ENCODE measurements around the gene HRK. TPM values are rescaled to one million over a fixed set of nuclear protein-coding genes. Genes with fewer than 3 reads are reported as not detected.

The HRK gene
- total and polyA plus RNA-seq, 2 of the 8 experiments (the other 6 are each of a cell fraction or from before 2014, with no cell fraction given), result 1.6 to 2.7 TPM

DNA sequence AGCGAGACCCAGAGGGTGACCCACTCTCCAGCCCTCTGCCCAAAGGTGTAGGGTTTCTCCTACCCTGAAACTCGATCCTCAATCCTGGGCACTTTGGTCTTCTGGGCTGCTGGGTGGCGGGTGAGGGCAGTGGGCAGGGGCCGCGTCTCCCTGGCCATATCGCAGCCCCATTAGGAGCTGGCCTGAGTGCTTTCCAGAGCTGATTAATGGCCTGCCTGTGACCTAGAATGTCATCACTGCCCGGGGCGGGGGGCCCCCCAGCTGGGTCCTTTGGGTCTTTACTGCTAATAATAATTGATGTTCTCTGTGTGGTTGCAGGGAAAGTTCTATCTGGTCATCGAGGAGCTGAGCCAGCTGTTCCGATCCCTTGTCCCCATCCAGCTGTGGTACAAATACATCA, 47.8 kb downstream of the HRK start:
- TF ChIP-seq CBX8 (IDR thresholded peaks at IDR 0.05; ENCODE audit: borderline replicate concordance, low read depth, low read length) (no peak), MAFK (IDR thresholded peaks at IDR 0.05; ENCODE audit: low read depth, low read length) (no peak), NRF1 (IDR thresholded peaks at IDR 0.05; ENCODE audit: low read depth, low read length) (no peak), SP2 (IDR thresholded peaks at IDR 0.05; ENCODE audit: low read length) (no peak), CREB1 (IDR thresholded peaks at IDR 0.05) (no peak), RXRA (IDR thresholded peaks at IDR 0.05; ENCODE audit: insufficient read depth, low read depth, low read length) (no peak)
- TF ChIP-seq, protein P1, sequence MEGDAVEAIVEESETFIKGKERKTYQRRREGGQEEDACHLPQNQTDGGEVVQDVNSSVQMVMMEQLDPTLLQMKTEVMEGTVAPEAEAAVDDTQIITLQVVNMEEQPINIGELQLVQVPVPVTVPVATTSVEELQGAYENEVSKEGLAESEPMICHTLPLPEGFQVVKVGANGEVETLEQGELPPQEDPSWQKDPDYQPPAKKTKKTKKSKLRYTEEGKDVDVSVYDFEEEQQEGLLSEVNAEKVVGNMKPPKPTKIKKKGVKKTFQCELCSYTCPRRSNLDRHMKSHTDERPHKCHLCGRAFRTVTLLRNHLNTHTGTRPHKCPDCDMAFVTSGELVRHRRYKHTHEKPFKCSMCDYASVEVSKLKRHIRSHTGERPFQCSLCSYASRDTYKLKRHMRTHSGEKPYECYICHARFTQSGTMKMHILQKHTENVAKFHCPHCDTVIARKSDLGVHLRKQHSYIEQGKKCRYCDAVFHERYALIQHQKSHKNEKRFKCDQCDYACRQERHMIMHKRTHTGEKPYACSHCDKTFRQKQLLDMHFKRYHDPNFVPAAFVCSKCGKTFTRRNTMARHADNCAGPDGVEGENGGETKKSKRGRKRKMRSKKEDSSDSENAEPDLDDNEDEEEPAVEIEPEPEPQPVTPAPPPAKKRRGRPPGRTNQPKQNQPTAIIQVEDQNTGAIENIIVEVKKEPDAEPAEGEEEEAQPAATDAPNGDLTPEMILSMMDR (IDR thresholded peaks at IDR 0.05; ENCODE audit: control extremely low read depth in 1 of 3, insufficient read depth in 1 of 3, low read depth in 1 of 3, low read length in 3 of 3), result no peak
- no peak overlapping the region for H3K4ac ChIP-seq (replicated peaks; ENCODE audit: insufficient read length, low read depth, low read length)
- no peak overlapping the region for H2BK15ac ChIP-seq (ENCODE audit: low read length)
- no peak overlapping the region for H3K4me2 ChIP-seq (ENCODE audit: insufficient read depth in 1 of 2, low read depth in 2 of 2, low read length in 2 of 2)
- no peaks in the 10 kb centered on the region for H3K79me2 ChIP-seq (ENCODE audit: control insufficient read depth in 1 of 2, insufficient read depth in 2 of 2, low read length in 2 of 2)
- no peak overlapping the region for H3K23ac ChIP-seq (ENCODE audit: insufficient read length)
- H4K91ac ChIP-seq (replicated peaks; ENCODE audit: insufficient read length, low read length), result no peak overlapping the region
- H2BK20ac ChIP-seq (ENCODE audit: low read length), result no peak overlapping the region
- no peaks in the 10 kb centered on the region for H3K23me2 ChIP-seq (ENCODE audit: low read depth, low read length)
- no peak overlapping the region for H3K56ac ChIP-seq (replicated peaks; ENCODE audit: insufficient read length, low read depth, low read length)
- H2AK5ac ChIP-seq (ENCODE audit: low read depth, low read length), result no peak overlapping the region
- H2AFZ ChIP-seq (ENCODE audit: low read length), result no peak overlapping the region
- no peak overlapping the region for H4K8ac ChIP-seq (ENCODE audit: extremely low read depth, insufficient read depth, low read length)
- no peak overlapping the region for H3K18ac ChIP-seq (ENCODE audit: extremely low read depth, low read length)
- H4K5ac ChIP-seq (ENCODE audit: insufficient read length, low read depth, low read length), result no peak overlapping the region
- DNase-seq (ENCODE audit: low read depth in 1 of 2, low spot score in 2 of 2), result no peak
- H3K9ac ChIP-seq (replicated peaks in 1 of 4; ENCODE audit: extremely low read depth in 1 of 4, low read depth in 3 of 4, low read length in 3 of 4), result no peak overlapping the region
- FAIRE-seq, result no peak
- ChIA-PET POLR2A (ENCODE audit: partially characterized antibody) (interaction anchor here (0.5 kb wide), 1 partner anchor 546 kb away, joined by 3 read pairs; no protein-coding TSS in a partner anchor), CTCF (ENCODE audit: partially characterized antibody) (interaction anchor here (1.0 to 2.2 kb wide), 3 partner anchors 10 to 30 kb away, joined by 3 to 7 read pairs (median 3); no protein-coding TSS in a partner anchor)
- H2BK12ac ChIP-seq (ENCODE audit: low read depth, low read length), result no peak overlapping the region
- H3K27me3 ChIP-seq (replicated peaks in 1 of 4; ENCODE audit: control insufficient read depth in 3 of 4, extremely low read depth in 1 of 4, insufficient read depth in 3 of 4, low read length in 3 of 4), result no peaks in the 10 kb centered on the region
- 88% methylated on average over 10 of the region's 10 CpGs; no CpG with 5 or more reads in 1 of the 2 experiments for WGBS, 2 experiments (ENCODE audit: extremely low coverage in 1 of 2, insufficient coverage in 1 of 2, insufficient read length in 1 of 2, insufficient replicate concordance in 2 of 2, low coverage in 1 of 2, low lambda C conversion rate in 2 of 2, missing lambda C conversion rate in 1 of 2)
- peaks cover 0 to 3% (median 0%) of the 10 kb centered on the region in 4 experiments; a peak in 1 of 7 replicates for H3K4me1 ChIP-seq (replicated peaks in 1 of 4; ENCODE audit: control insufficient read depth in 3 of 4, insufficient read depth in 4 of 4, low read length in 3 of 4)
- no peaks in the 10 kb centered on the region for H3K79me1 ChIP-seq (ENCODE audit: low read depth, low read length)
- H2BK5ac ChIP-seq (ENCODE audit: low read depth, low read length), result no peak overlapping the region
- no peak overlapping the region; the same call in 1 of the 2 replicates for H3K27ac ChIP-seq (ENCODE audit: low read depth, low read length)
- peaks cover 0 to 2% of the 10 kb centered on the region in 2 experiments for H4K20me1 ChIP-seq (replicated peaks in 1 of 2; ENCODE audit: control insufficient read depth in 1 of 2, insufficient read depth in 2 of 2, low read length in 2 of 2)
- H3K14ac ChIP-seq (ENCODE audit: insufficient read length), result no peak overlapping the region
- peaks cover 0 to 3% (median 0%) of the 10 kb centered on the region in 4 experiments; a peak in 4 of 8 replicates for H3K36me3 ChIP-seq (ENCODE audit: control insufficient read depth in 2 of 4, insufficient read depth in 4 of 4, low read length in 3 of 4)
- H3K4me3 ChIP-seq (ENCODE audit: extremely low read depth in 1 of 4, insufficient read depth in 2 of 4, low read depth in 3 of 4, low read length in 4 of 4), result no peak overlapping the region
- no peaks in the 10 kb centered on the region for H3K9me3 ChIP-seq (ENCODE audit: insufficient read depth in 2 of 2, low read depth in 1 of 2, low read length in 1 of 2)
- H2BK120ac ChIP-seq (replicated peaks; ENCODE audit: low read depth, low read length), result no peak overlapping the region
